A673 (cell line): ENCODE results near the gene PDXP. TPM values are rescaled to one million over a fixed set of nuclear protein-coding genes. Genes with fewer than 3 reads are reported as not detected.

ENCODE experiments used
- BruUV-seq: library from RNA; stranded (reverse); fragments of 400-500 nt; replicated peaks from 2 replicates; lab custom pipeline; 2021; lab: Mats Ljungman, UMichigan
- CTCF ChIA-PET: fragments of 300-600 bp; sonication (Branson Sonifier 250); formaldehyde crosslinking; loops from one replicate; lab custom pipeline; 2022; ENCODE audit warnings: antibody characterized with exemption; lab: Charles Lee
- POLR2A ChIA-PET: fragments of 300-600 bp; sonication (Branson Sonifier 250); formaldehyde crosslinking; loops from one replicate; lab custom pipeline; 2022; ENCODE audit warnings: antibody characterized with exemption; ENCODE audit not compliant: low non-redundant PET; lab: Charles Lee
- DNase-seq: peaks from one replicate; pipeline ENCODE4 v3.0.0-alpha.2; 2015; ENCODE audit warnings: low spot score
- H3K27ac ChIP-seq: fragments of 200-600 bp; sonication (generic); 2 replicates; pipeline ENCODE4 v1.5.1; 2016; ENCODE audit warnings: mixed run types, low read depth, mild to moderate bottlenecking, mixed read lengths, antibody characterized with exemption, low read length; ENCODE audit not compliant: poor library complexity, severe bottlenecking
- H3K27me3 ChIP-seq: fragments of 200-600 bp; sonication (generic); replicated peaks from 2 replicates; pipeline ENCODE4 v1.6.1; 2017; ENCODE audit warnings: mixed run types, low read depth, mild to moderate bottlenecking, mixed read lengths, antibody characterized with exemption, low read length; ENCODE audit not compliant: insufficient read depth, poor library complexity
- H3K36me3 ChIP-seq: fragments of 200-600 bp; sonication (generic); 2 replicates; pipeline ENCODE4 v1.6.1; 2016; ENCODE audit warnings: mixed run types, mild to moderate bottlenecking, mixed read lengths, antibody characterized with exemption, low read length; ENCODE audit not compliant: insufficient read depth, poor library complexity, severe bottlenecking
- H3K4me1 ChIP-seq: fragments of 200-600 bp; sonication (generic); 2 replicates; pipeline ENCODE4 v1.6.1; 2017; ENCODE audit warnings: mixed run types, mild to moderate bottlenecking, mixed read lengths, antibody characterized with exemption, low read length; ENCODE audit not compliant: insufficient read depth, poor library complexity, severe bottlenecking
- H3K4me3 ChIP-seq: fragments of 200-600 bp; sonication (generic); 2 replicates; pipeline ENCODE4 v1.5.1; 2016; ENCODE audit warnings: low read depth, mixed run types, mild to moderate bottlenecking, mixed read lengths, low read length; ENCODE audit not compliant: poor library complexity, severe bottlenecking
- H3K9me3 ChIP-seq: fragments of 200-600 bp; sonication (generic); 2 replicates; pipeline ENCODE4 v1.6.1; 2016; ENCODE audit warnings: mixed run types, low read depth, mild to moderate bottlenecking, mixed read lengths, antibody characterized with exemption, low read length; ENCODE audit not compliant: poor library complexity, severe bottlenecking
- EZH2 ChIP-seq: fragments of 200-600 bp; sonication (generic); IDR thresholded peaks from 2 replicates; pipeline ENCODE4 v1.6.1; 2017; ENCODE audit warnings: borderline replicate concordance, low read depth, mild to moderate bottlenecking, mixed read lengths, antibody characterized with exemption, low read length; ENCODE audit not compliant: poor library complexity, severe bottlenecking
- intact Hi-C: fragments of 100-400 bp; cut with micrococcal nuclease; formaldehyde crosslinking; loops from one replicate; pipeline ENCODE4 v1.10.0; 2022; ENCODE audit not compliant: unreplicated experiment
- total RNA-seq: library from RNA; stranded (reverse); gene quantifications from 2 replicates; pipeline ENCODE4 v1.2.3, GENCODE V29; 2021
- TF ChIP-seq, protein P1 (sequence below): fragments of 300-800, 200-600 bp; sonication (generic); conservative IDR thresholded peaks from 2 replicates; pipeline ENCODE4 v1.5.1; 2017; ENCODE audit warnings: low read depth, mild to moderate bottlenecking, antibody characterized with exemption, low read length, moderate library complexity, mixed read lengths

Gene PDXP
- total RNA-seq, 1 experiment from 2014 or later, result 63.5 TPM

DNA sequence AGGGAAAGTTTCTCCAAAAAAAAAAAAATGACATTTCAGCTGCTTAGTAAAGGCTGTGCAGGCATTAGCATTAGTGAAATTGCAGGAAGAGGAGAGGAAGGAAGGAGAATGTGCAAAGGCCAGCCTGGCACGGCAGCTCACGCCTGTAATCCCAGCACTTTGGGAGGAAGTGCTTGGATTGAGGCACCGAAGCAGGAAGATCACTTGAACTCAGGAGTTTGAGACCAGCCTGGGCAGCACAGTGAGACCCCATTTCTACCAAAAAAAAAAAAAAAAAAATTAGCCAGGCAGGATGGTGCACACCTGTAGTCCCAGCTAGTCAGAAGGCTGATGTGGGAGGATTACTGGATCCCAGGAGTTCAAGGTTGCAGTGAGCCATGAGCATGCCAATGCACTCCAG lies 46.1 kb downstream of the PDXP start:
- TF ChIP-seq EZH2, result no peak
- TF ChIP-seq, protein P1, sequence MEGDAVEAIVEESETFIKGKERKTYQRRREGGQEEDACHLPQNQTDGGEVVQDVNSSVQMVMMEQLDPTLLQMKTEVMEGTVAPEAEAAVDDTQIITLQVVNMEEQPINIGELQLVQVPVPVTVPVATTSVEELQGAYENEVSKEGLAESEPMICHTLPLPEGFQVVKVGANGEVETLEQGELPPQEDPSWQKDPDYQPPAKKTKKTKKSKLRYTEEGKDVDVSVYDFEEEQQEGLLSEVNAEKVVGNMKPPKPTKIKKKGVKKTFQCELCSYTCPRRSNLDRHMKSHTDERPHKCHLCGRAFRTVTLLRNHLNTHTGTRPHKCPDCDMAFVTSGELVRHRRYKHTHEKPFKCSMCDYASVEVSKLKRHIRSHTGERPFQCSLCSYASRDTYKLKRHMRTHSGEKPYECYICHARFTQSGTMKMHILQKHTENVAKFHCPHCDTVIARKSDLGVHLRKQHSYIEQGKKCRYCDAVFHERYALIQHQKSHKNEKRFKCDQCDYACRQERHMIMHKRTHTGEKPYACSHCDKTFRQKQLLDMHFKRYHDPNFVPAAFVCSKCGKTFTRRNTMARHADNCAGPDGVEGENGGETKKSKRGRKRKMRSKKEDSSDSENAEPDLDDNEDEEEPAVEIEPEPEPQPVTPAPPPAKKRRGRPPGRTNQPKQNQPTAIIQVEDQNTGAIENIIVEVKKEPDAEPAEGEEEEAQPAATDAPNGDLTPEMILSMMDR, result no peak
- DNase-seq, result no peak
- POLR2A ChIA-PET, result no interaction called here
- Histone ChIP-seq H3K36me3 (no peaks in the 10 kb centered on the region), H3K27me3 (no peaks in the 10 kb centered on the region), H3K4me3 (no peak overlapping the region), H3K27ac (no peak overlapping the region), H3K9me3 (no peaks in the 10 kb centered on the region), H3K4me1 (no peaks in the 10 kb centered on the region)
- CTCF ChIA-PET, result no interaction called here
- no TSS peak for BruUV-seq
- intact Hi-C loops, result no loop called here

DNA sequence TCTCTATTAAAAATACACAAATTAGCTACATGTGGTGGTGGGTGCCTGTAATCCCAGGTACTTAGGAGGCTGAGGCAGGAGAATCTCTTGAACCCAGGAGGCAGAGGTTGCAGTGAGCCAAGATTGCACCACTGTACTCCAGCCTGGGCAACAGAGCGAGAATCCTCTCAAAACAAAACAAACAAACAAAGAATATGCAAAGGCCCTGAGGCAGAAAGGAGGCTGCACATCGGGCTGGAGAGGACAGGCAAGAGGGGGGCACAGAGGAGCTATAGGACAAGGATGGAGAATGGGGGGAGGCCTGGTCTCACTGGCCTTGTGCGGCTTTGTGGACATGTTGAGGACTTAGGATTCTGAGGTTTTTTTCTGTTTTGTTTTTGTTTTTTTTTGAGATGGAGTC lies 46.7 kb downstream of the PDXP start:
- POLR2A ChIA-PET, result no interaction called here
- Histone ChIP-seq H3K4me3 (no peak overlapping the region), H3K27me3 (no peaks in the 10 kb centered on the region), H3K4me1 (no peaks in the 10 kb centered on the region), H3K27ac (no peak overlapping the region), H3K9me3 (no peaks in the 10 kb centered on the region), H3K36me3 (no peaks in the 10 kb centered on the region)
- TF ChIP-seq EZH2, result no peak
- TF ChIP-seq, protein P1, result no peak
- intact Hi-C loops, result no loop called here
- DNase-seq, result no peak
- CTCF ChIA-PET, result no interaction called here
- no TSS peak for BruUV-seq

DNA sequence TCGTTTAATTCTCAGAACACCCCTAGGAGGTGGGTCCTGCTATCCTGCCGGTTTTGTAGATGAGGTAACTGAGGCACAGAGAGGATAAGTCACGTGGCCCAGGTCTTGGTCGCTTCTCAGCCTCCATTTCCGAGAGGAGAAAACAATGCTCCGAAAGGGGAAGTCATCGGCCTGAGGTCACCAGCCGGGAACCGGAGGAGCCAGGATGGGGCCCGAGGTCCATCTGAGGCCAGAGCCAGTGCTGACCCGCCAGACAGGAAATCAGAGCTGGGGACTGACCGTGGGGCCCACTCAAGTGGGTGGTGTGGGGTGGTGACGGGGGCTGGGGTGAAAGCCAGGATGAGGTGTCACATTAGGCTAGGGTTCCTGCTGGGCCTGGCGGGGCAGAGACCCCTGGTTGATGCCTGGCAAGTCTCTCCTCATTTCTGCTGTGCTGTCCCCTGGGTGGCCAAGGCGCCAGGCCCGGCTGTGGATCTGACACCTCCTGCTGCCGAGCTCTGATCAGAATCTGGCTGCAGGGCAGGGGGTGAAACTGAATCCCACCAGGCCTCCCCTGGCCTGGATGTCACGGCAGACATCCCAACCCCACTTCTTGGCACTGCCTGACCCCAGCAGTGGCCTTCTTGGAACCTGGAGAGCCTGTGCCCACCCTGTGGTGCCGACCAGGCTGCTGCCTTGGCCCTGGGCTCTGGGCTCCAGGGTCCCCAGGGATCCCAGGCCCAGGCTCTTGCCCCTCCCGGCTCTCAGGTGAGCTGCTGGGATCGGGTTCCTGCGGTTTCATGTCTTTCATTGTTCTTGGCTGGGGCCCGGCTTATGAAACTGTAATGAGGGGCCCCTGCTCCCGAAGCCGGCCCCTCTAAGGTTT lies 50.3 kb downstream of the PDXP start:
- no peaks in the 10 kb centered on the region for H3K9me3 ChIP-seq
- H3K27me3 ChIP-seq, result no peaks in the 10 kb centered on the region
- intact Hi-C loops, result no loop called here
- CTCF ChIA-PET, result no interaction called here
- DNase-seq, result no peak
- no peaks in the 10 kb centered on the region for H3K36me3 ChIP-seq
- POLR2A ChIA-PET, result no interaction called here
- H3K4me3 ChIP-seq, result no peak overlapping the region
- BruUV-seq, result no TSS peak
- no peaks in the 10 kb centered on the region for H3K4me1 ChIP-seq
- no peak overlapping the region for H3K27ac ChIP-seq
- TF ChIP-seq EZH2, result no peak
- TF ChIP-seq, protein P1, result no peak
